Esophagus squamous epithelium (tissue), 5 donors: ENCODE results near the gene GABRB1. TPM values are rescaled to one million over a fixed set of nuclear protein-coding genes. Genes with fewer than 3 reads are reported as not detected.

ENCODE experiments used
- DNase-seq: peaks from one replicate; lab custom pipeline; 2025; lab: John Stamatoyannopoulos, UW
- H3K27ac ChIP-seq, 4 donors: fragments of 200-600 bp; sonication (generic); one replicate each; pipeline ENCODE4 v1.5.1; 2016 to 2019; ENCODE audit warnings: mild to moderate bottlenecking in 1 of 4
- H3K27me3 ChIP-seq, 4 donors: fragments of 200-600 bp; sonication (generic); 1 replicate in 3 of 4; 2 replicates in 1 of 4; pipeline versions ENCODE4 v1.5.1 to v1.6.0; 2017 to 2021; ENCODE audit warnings: antibody characterized with exemption in 1 of 4
- H3K36me3 ChIP-seq, 3 donors: fragments of 200-600 bp; sonication (generic); one replicate each; pipeline ENCODE4 v1.5.1; 2016 to 2019
- H3K4me1 ChIP-seq, 3 donors: fragments of 200-600 bp; sonication (generic); one replicate each; pipeline ENCODE4 v1.5.1; 2017 to 2019
- H3K4me3 ChIP-seq, 4 donors: fragments of 200-600 bp; sonication (generic); 1 replicate in 3 of 4; 2 replicates in 1 of 4; pipeline ENCODE4 v1.5.1; 2016 to 2019; ENCODE audit warnings: mild to moderate bottlenecking in 2 of 4, moderate library complexity in 1 of 4
- H3K9me3 ChIP-seq, 3 donors: fragments of 200-600 bp; sonication (generic); one replicate each; pipeline ENCODE4 v1.5.1; 2016 to 2019
- CTCF ChIP-seq, 6 experiments: fragments of 450-650 bp in 4 of 6; fragments of 200-600 bp in 2 of 6; sonication (generic) in 2 of 6; IDR thresholded peaks; one replicate each; pipeline ENCODE4 v1.5.1; 2016 to 2019; ENCODE audit warnings: antibody characterized with exemption in 6 of 6, mild to moderate bottlenecking in 4 of 6, moderate library complexity in 4 of 6
- POLR2A ChIP-seq, 4 donors: fragments of 450-650 bp; IDR thresholded peaks; one replicate each; pipeline ENCODE4 v1.6.1; 2017; ENCODE audit warnings: antibody characterized with exemption in 4 of 4, mild to moderate bottlenecking in 4 of 4, moderate library complexity in 3 of 4
- WGBS, 2 donors: methylation state at CpG; one replicate each; pipeline ENCODE4 v1.1.5; 2018; 5-methylcytosine and 5-hydroxymethylcytosine counted together
- intact Hi-C: fragments of 100-400 bp; cut with DNase I; formaldehyde crosslinking; loops from one replicate; pipeline ENCODE4 v1.15.0; 2022
- total RNA-seq, 4 donors: library from RNA; depleted of rRNA; stranded (reverse); fragments of >200 nt; gene quantifications; one replicate each; pipeline ENCODE4 v1.1.0, GENCODE V29; 2016
- donor health status: DM: yes; HTN: yes; CAD: no.

Gene GABRB1
- total RNA-seq, 4 donors from 2014 or later = not detected

GRCh38 chr4:47194036-47194737, 162.8 kb downstream of the GABRB1 start:
- intact Hi-C loops = no loop called here
- Histone ChIP-seq H3K27me3 (no peaks in the 10 kb centered on the region), H3K27ac (no peak overlapping the region), H3K9me3 (no peaks in the 10 kb centered on the region), H3K4me3 (no peak overlapping the region), H3K4me1 (no peaks in the 10 kb centered on the region), H3K36me3 (no peaks in the 10 kb centered on the region)
- TF ChIP-seq POLR2A (IDR thresholded peaks at IDR 0.05) = no peak
- no peak for TF ChIP-seq CTCF (IDR thresholded peaks at IDR 0.05)
- 47 to 59% methylated on average over 4 of the region's 4 CpGs for WGBS, 2 donors
- DNase-seq = no peak

GRCh38 chr4:47195706-47196105, 164.3 kb downstream of the GABRB1 start:
- H3K9me3 ChIP-seq = no peaks in the 10 kb centered on the region
- TF ChIP-seq CTCF (IDR thresholded peaks at IDR 0.05) (no peak), POLR2A (IDR thresholded peaks at IDR 0.05) (no peak)
- no peak overlapping the region for H3K4me3 ChIP-seq
- H3K36me3 ChIP-seq = no peaks in the 10 kb centered on the region
- H3K27ac ChIP-seq = no peak overlapping the region
- intact Hi-C loops = no loop called here
- no peaks in the 10 kb centered on the region for H3K4me1 ChIP-seq
- DNase-seq = no peak
- H3K27me3 ChIP-seq = no peaks in the 10 kb centered on the region

- Histone ChIP-seq H3K36me3 (no peaks in the 10 kb centered on the region), H3K4me3 (no peak overlapping the region), H3K9me3 (no peaks in the 10 kb centered on the region), H3K27me3 (no peaks in the 10 kb centered on the region), H3K27ac (no peak overlapping the region), H3K4me1 (no peaks in the 10 kb centered on the region)
- no peak for DNase-seq
- intact Hi-C loops = no loop called here
- TF ChIP-seq CTCF (IDR thresholded peaks at IDR 0.05) (no peak), POLR2A (IDR thresholded peaks at IDR 0.05) (no peak)
- WGBS, 2 donors = 53 to 56% methylated on average over 5 of the region's 5 CpGs
Observed at GRCh38 chr4:47198791-47199190, 167.4 kb downstream of the GABRB1 start.

GRCh38 chr4:47203593-47203992, 172.2 kb downstream of the GABRB1 start:
- TF ChIP-seq CTCF (IDR thresholded peaks at IDR 0.05) (no peak), POLR2A (IDR thresholded peaks at IDR 0.05) (no peak)
- H3K4me3 ChIP-seq = no peak overlapping the region
- no peak overlapping the region for H3K27ac ChIP-seq
- H3K27me3 ChIP-seq = no peaks in the 10 kb centered on the region
- H3K9me3 ChIP-seq = no peaks in the 10 kb centered on the region
- DNase-seq = no peak
- intact Hi-C loops = no loop called here
- 59 to 80% methylated on average over 2 of the region's 2 CpGs for WGBS, 2 donors
- no peaks in the 10 kb centered on the region for H3K36me3 ChIP-seq
- no peaks in the 10 kb centered on the region for H3K4me1 ChIP-seq

GRCh38 chr4:47207555-47207954, 176.2 kb downstream of the GABRB1 start:
- Histone ChIP-seq H3K9me3 (no peaks in the 10 kb centered on the region), H3K4me3 (no peak overlapping the region), H3K36me3 (no peaks in the 10 kb centered on the region), H3K27ac (no peak overlapping the region), H3K27me3 (no peaks in the 10 kb centered on the region), H3K4me1 (no peaks in the 10 kb centered on the region)
- no peak for DNase-seq
- no peak for TF ChIP-seq POLR2A (IDR thresholded peaks at IDR 0.05)
- TF ChIP-seq CTCF (IDR thresholded peaks at IDR 0.05) = no peak
- 68 to 91% methylated on average over 1 of the region's 1 CpG for WGBS, 2 donors
- intact Hi-C loops = no loop called here
